ENCODE data around the gene SESN1.

GRCh38 chr6:109002882-109003281, 91.8 kb downstream of the SESN1 start:
- TF ChIP-seq CTCF (IDR thresholded peaks at IDR 0.05) (no peak), ZFX (IDR thresholded peaks at IDR 0.05; ENCODE audit: borderline replicate concordance) (no peak)
